Ovary (tissue), 10 donors: ENCODE results near the gene FNIP2. TPM values are rescaled to one million over a fixed set of nuclear protein-coding genes. Genes with fewer than 3 reads are reported as not detected.

Experiments
- DNase-seq, 5 donors: peaks; one replicate each; pipeline ENCODE4 v3.0.0-alpha.2; 2019 to 2020
- H3K27ac ChIP-seq, 2 donors: fragments of 200-600 bp; one replicate each; pipeline versions ENCODE4 v1.5.1 to v1.8.0; 2019 to 2022
- H3K27me3 ChIP-seq: fragments of 200-600 bp; one replicate; pipeline ENCODE4 v1.8.0; 2022
- H3K36me3 ChIP-seq: fragments of 200-600 bp; sonication (generic); one replicate; pipeline ENCODE4 v1.5.1; 2019
- H3K4me1 ChIP-seq: one replicate; pipeline ENCODE4 v1.8.1; 2013; ENCODE audit warnings: mild to moderate bottlenecking, moderate library complexity; ENCODE audit not compliant: insufficient read depth
- H3K4me3 ChIP-seq: fragments of 200-600 bp; sonication (generic); one replicate; pipeline ENCODE4 v1.5.1; 2017
- H3K9me3 ChIP-seq, 2 donors: fragments of 200-600 bp in 1 of 2; sonication (generic) in 1 of 2; one replicate each; pipeline versions ENCODE4 v1.5.1 to v1.8.1; 2013 to 2019; ENCODE audit warnings: mild to moderate bottlenecking in 1 of 2, moderate library complexity in 1 of 2
- EP300 ChIP-seq: sonication (generic); formaldehyde crosslinking; IDR thresholded peaks from one replicate; pipeline ENCODE4 v1.6.1; 2017; ENCODE audit warnings: antibody characterized with exemption
- POLR2A ChIP-seq: fragments of 450-650 bp; IDR thresholded peaks from one replicate; pipeline ENCODE4 v1.6.1; 2017; ENCODE audit warnings: antibody characterized with exemption, mild to moderate bottlenecking, moderate library complexity
- WGBS, 3 donors: extraction: QIAGEN DNeasy Blood & Tissue Kit in 1 of 3; methylation state at CpG; one replicate each; pipeline versions ENCODE4 v1.1.5 to v1.1.7; 2013 to 2017; 5-methylcytosine and 5-hydroxymethylcytosine counted together
- intact Hi-C, 4 donors: fragments of 100-400 bp; cut with DNase I; formaldehyde crosslinking; loops; one replicate each; pipeline versions ENCODE4 v1.11.0 to v1.15.1; 2022 to 2023
- long read RNA-seq, 3 donors: library from polyadenylated mRNA in 2 of 3; unstranded in 2 of 3; transcript quantifications; one replicate each; pipeline ENCODE4 v2.0.0 and lab custom pipeline, GENCODE V29; 2021 to 2026
- polyA plus RNA-seq, 2 donors: library from polyadenylated mRNA; stranded (reverse); fragments of 200-250 nt in 1 of 2; fragments of 350-450 nt in 1 of 2; fragmentation: Illumina TruSeq in 1 of 2; extraction: RNeasy Lipid Tissue Mini Kit (QIAGEN cat#74804) in 1 of 2; gene quantifications; one replicate each; pipeline ENCODE4 v1.2.3, GENCODE V29; 2013 to 2014
- total RNA-seq, 7 donors: library from RNA; depleted of rRNA in 2 of 7; stranded (reverse); fragments of >200 nt in 2 of 7; fragmentation: NEBNext Ultra II Directional in 3 of 7; extraction: Animal tissue kit (Norgen Biotek cat#: 25700) in 3 of 7; gene quantifications; one replicate each; pipeline versions ENCODE4 v1.1.0 to v1.2.4, GENCODE V29; 2016 to 2023
- TF ChIP-seq, protein P1 (sequence below), 3 donors: fragments of 450-650 bp in 2 of 3; fragments of 200-600 bp in 1 of 3; IDR thresholded peaks; one replicate each; pipeline versions ENCODE4 v1.5.1 to v1.8.0; 2016 to 2022; ENCODE audit warnings: antibody characterized with exemption in 3 of 3, mild to moderate bottlenecking in 1 of 3
- donor health status: DM: no; HTN: no; CAD: no; lungs with moderate emphysema.
- donor health status: DM: no; HTN: no; CAD: no.
- donor health status: Bipolar disorder and iron deficiency.
- donor health status: DM: yes; HTN: yes; CAD: no.
- donor health status: DM: no; HTN: no; CAD: no.
- donor health status: DM: yes; HTN: yes; CAD: no.

FNIP2 gene
- total RNA-seq (10 to 100 TPM; 10.8 to 34.1 (median 20.9) TPM), polyA plus RNA-seq (10 to 100 TPM in 1 of 2 donors, 1 to 10 TPM in 1; 6.1 to 18.3 TPM)
- long read RNA-seq, donor 1, partial matches to known transcripts = 4 of 8 reads
- long read RNA-seq, donor 1, other reads (novel, unspliced or antisense) = 4 of 8 reads
- long read RNA-seq, donor 2 = 0 reads
- long read RNA-seq, donor 3, full-length matches to known transcripts = 15 of 34 reads
- long read RNA-seq, donor 3, partial matches to known transcripts = 4 of 34 reads
- long read RNA-seq, donor 3, other reads (novel, unspliced or antisense) = 15 of 34 reads

GRCh38 chr4:158768555-158769174, at the start of gene FNIP2:
Gene FNIP2 (plus strand): TSS chr4:158769026. CDS start chr4:158769213, 187 bp downstream.
- 1 to 2% (median 1%) methylated on average over 13 to 88 of the region's 88 CpGs for WGBS, 3 donors
- Histone ChIP-seq H3K27me3 (no peaks in the 10 kb centered on the region), H3K27ac (peak within 1 kb of the TSS; percentile 58 to 77), H3K36me3 (no peaks in the 10 kb centered on the region), H3K4me3 (peak within 1 kb of the TSS; percentile 89), H3K4me1 (peaks cover 4% of the 10 kb centered on the region), H3K9me3 (no peaks in the 10 kb centered on the region)
- TF ChIP-seq, protein P1, sequence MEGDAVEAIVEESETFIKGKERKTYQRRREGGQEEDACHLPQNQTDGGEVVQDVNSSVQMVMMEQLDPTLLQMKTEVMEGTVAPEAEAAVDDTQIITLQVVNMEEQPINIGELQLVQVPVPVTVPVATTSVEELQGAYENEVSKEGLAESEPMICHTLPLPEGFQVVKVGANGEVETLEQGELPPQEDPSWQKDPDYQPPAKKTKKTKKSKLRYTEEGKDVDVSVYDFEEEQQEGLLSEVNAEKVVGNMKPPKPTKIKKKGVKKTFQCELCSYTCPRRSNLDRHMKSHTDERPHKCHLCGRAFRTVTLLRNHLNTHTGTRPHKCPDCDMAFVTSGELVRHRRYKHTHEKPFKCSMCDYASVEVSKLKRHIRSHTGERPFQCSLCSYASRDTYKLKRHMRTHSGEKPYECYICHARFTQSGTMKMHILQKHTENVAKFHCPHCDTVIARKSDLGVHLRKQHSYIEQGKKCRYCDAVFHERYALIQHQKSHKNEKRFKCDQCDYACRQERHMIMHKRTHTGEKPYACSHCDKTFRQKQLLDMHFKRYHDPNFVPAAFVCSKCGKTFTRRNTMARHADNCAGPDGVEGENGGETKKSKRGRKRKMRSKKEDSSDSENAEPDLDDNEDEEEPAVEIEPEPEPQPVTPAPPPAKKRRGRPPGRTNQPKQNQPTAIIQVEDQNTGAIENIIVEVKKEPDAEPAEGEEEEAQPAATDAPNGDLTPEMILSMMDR (IDR thresholded peaks at IDR 0.05) = no peak
- TF ChIP-seq EP300 (no peak), POLR2A (no peak)
- DNase-seq = peak; percentile 80 to 91 (median 86)
- intact Hi-C loops = loop anchor here in 1 of 4 donors (2.0 kb wide), 1 partner anchor 48 kb away; no protein-coding TSS in a partner anchor

DNA sequence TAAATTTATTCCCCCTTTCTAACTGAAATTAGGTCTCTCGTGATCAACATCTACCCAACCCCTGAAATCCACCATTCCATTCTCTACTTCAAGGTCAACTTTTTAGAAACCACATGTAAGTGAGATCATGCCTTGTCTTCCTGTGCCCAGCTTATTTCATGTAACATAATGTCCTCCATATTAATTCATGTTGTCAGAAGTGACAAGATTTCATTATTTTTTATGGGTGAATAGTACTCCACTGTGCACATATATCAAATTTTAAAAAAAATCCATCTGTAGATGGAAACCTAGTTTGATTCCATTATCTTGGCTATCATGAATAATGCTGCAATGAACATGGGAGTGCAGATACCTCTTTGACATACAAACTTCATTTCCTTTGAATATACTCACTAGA, 47.1 kb upstream of the FNIP2 start:
- WGBS, 3 donors = 77 to 80% (median 77%) methylated on average over 1 of the region's 1 CpG
- Histone ChIP-seq H3K36me3 (no peaks in the 10 kb centered on the region), H3K27me3 (no peaks in the 10 kb centered on the region), H3K4me3 (no peak overlapping the region), H3K4me1 (peaks cover 4% of the 10 kb centered on the region), H3K27ac (no peak overlapping the region), H3K9me3 (no peaks in the 10 kb centered on the region)
- intact Hi-C loops = loop anchor here (2.0 to 10.0 kb wide), 6 partner anchors 47 to 483 kb away; partner anchors contain the start of gene FNIP2 (in 1 of the 4)
- TF ChIP-seq POLR2A (no peak), EP300 (no peak)
- TF ChIP-seq, protein P1 (IDR thresholded peaks at IDR 0.05) = no peak
- DNase-seq = no peak

DNA sequence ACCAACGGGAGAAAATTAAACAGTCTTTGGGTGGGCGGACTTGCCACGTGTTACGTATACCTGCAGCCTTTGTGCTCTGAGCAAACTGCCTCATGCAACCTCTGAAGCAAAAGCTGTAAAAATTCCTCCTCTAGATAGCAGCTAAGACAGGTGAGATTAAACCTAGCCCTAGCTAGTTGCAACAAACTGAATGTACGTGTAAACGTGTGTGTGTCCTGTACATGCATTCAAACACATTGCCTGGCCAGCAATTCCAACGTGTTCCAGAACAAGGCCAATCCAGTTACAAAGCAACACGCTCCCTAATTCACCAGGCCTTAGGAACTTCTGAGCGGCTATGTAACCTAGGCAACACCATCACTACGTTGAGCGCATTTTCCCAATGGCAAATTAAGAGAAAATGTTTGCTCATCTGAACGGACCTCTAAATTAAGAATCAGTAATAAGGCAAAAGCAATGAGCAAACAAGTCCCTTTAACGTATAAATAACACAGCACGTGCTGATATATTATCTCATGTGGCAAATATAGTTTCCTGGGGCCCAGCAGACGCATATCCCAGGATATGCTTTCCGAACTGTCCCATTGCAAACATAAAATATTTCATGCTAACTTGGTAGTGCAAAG, 46.4 kb upstream of the FNIP2 start:
- Histone ChIP-seq H3K36me3 (no peaks in the 10 kb centered on the region), H3K4me1 (peaks cover 4% of the 10 kb centered on the region), H3K9me3 (no peaks in the 10 kb centered on the region), H3K27me3 (no peaks in the 10 kb centered on the region), H3K4me3 (peak overlapping the region; percentile 83), H3K27ac (peak overlapping the region in 1 of 2 donors; percentile 69)
- intact Hi-C loops = loop anchor here (5.0 to 10.0 kb wide), 5 partner anchors 122 to 482 kb away; no protein-coding TSS in a partner anchor
- TF ChIP-seq, protein P1 (IDR thresholded peaks at IDR 0.05) = no peak
- no peak for TF ChIP-seq EP300
- TF ChIP-seq POLR2A = no peak
- WGBS, 3 donors = 8 to 12% (median 9%) methylated on average over 16 of the region's 16 CpGs
- DNase-seq = no peak

DNA sequence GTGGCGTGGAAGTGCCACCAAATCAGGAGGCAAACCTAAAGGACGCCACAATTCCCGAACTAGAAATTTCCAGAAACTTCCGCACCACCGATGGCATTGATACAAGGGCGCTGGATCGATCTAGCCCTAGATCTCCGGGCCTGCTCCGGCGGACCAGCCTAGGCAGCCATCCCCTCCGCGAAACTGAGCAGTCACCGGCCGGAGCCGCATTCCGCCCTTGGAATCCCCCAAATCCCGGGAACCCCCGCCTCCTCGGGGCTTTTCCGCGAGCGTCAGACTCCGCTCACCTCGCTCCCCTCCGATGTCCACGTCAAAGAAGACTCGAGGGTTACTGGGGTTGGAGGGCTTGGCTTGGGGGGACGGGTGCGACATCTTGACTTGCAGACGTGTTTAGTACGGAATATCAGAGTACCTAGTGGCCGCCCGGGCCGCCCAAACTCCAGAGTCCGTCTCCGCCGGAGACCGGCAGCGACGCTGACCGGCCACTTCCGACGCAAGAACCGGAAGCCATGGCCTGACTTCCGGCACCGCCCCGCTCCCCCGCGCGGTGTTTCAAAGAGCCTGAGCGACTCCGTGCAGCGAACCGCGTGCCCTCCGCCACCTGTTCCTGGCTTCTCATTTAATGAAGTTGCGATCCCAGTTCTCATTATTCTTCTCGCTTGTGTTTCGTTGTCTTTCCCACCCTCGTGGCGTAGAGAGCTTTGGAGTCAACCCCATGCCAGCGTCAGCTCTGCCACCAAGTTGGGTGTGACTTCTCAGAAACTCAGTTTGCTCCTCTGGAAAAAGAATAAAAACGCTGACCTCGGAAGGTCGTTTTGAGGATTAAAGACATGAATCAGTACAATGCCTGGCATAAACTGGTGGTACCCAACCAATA, 45.7 kb upstream of the FNIP2 start, which contains the start of gene PPID:
PPID (minus strand) TSS at position 480 of the 877 bp plus-strand sequence; CDS start at position 372, 108 bp downstream.
- Histone ChIP-seq H3K4me3 (peak within 1 kb of the TSS; percentile 83), H3K27ac (peak within 1 kb of the TSS; percentile 58 to 69), H3K27me3 (no peaks in the 10 kb centered on the region), H3K9me3 (no peaks in the 10 kb centered on the region), H3K4me1 (peaks cover 4% of the 10 kb centered on the region), H3K36me3 (no peaks in the 10 kb centered on the region)
- TF ChIP-seq POLR2A = peak; percentile 57
- no peak for TF ChIP-seq EP300
- 0% methylated on average over 52 to 65 of the region's 65 CpGs for WGBS, 3 donors
- peak; percentile 74 to 89 (median 79) for DNase-seq
- intact Hi-C loops = loop anchor here (5.0 to 10.0 kb wide), 5 partner anchors 122 to 482 kb away; no protein-coding TSS in a partner anchor
